HUES6 (cell line): ENCODE measurements around the gene CCDC34.

Source experiments
- H3K27ac ChIP-seq: 2 replicates; pipeline ENCODE4 v1.7.0; 2013; ENCODE audit warnings: low read depth, mild to moderate bottlenecking, low read length, inconsistent platforms
- H3K27me3 ChIP-seq: 2 replicates; pipeline ENCODE4 v1.6.1; 2013; ENCODE audit warnings: low read length; ENCODE audit not compliant: control insufficient read depth, insufficient read depth
- H3K36me3 ChIP-seq: 2 replicates; pipeline ENCODE4 v1.6.1; 2013; ENCODE audit warnings: low read length; ENCODE audit not compliant: control insufficient read depth, insufficient read depth
- H3K4me1 ChIP-seq: 2 replicates; pipeline ENCODE4 v1.6.1; 2013; ENCODE audit warnings: low read length; ENCODE audit not compliant: control insufficient read depth, insufficient read depth
- H3K4me3 ChIP-seq: 2 replicates; pipeline ENCODE4 v1.5.1; 2013; ENCODE audit warnings: low read depth, low read length
- H3K9ac ChIP-seq: one replicate; pipeline ENCODE4 v1.6.1; 2013; ENCODE audit warnings: mild to moderate bottlenecking, low read length
- H3K9me3 ChIP-seq: 2 replicates; pipeline ENCODE4 v1.6.1; 2013; ENCODE audit warnings: low read depth, low read length; ENCODE audit not compliant: control insufficient read depth, insufficient read depth

Gene CCDC34

DNA sequence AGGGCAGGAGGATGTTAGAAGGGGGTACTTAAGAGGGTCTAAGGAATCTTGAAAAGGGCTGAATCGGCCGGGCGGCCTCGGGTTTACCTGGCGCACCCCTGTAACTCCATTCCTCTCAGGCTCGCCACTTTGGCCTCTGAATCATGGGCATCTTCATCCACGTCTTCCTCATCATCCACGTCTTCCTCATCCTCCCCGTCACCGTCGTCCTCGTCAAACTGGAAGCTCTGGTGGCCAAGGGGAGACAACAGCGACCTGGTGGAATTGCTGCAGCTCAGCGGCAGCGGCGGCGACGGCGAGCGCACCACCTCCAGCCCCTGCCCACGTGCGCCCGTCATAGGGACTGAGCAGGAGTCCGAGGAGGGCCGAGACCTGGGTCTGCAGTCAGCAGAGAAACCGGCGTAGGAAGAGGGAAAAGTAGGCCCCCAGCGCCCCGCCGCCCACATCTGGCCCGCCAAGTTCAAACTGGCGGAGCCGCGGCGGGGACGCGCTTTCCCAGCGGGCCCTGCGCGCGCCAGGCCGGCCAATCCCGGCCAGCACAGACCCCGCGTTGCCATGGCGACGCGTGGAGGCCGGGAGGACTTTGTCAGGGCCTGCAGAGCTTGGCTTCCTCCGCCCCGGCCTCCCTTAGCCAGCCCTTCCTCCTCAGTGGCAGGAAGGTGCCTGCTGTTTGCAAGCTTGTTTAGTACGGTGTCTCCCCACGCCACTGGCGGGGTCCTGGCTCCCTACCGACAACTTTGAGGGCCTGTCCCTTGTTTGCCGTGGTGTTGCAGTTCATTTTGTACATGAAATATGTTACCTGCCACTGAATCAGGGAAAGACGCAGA, at the start of gene CCDC34:
Gene CCDC34, minus strand, starts transcription at position 467 of the 827 bp plus-strand sequence. Its CDS starts 21 bp downstream, at position 446.
- Histone ChIP-seq H3K36me3 (peaks cover 6% of the 10 kb centered on the region), H3K27me3 (no peaks in the 10 kb centered on the region), H3K27ac (0 out of 2 replicates have a peak within 1 kb of the TSS, but pooled peaks have one; percentile 33), H3K9me3 (no peaks in the 10 kb centered on the region), H3K4me3 (peak within 1 kb of the TSS; percentile 95), H3K4me1 (peaks cover 20% of the 10 kb centered on the region; the same call in 1 of the 2 replicates), H3K9ac (peak within 1 kb of the TSS; percentile 91)

DNA sequence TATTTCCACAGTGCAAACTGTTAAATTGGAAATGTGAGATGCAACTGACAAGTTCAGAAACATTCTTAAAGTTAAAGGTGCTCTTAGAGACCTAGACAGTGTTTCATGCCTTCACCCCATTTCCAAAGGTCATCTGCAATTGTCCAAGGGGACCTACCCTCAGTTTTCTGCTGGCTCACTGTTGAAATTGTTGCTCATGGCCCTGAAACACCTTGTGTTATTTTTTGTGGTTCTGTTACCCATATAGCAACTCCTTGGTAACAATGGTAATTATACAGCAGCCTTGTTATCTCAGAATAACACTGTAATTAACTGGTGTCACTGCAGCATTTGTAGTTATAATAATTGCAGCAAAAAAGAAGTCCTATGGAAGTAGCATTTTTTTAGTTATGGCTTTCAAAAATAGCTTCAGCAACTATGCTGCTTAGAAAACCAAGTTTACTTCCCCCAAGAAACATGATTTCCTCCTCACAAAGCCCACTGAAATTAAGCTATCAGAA, 49.2 kb upstream of the CCDC34 start:
- peaks cover 20% of the 10 kb centered on the region for H3K4me1 ChIP-seq
- no peak overlapping the region for H3K4me3 ChIP-seq
- H3K9me3 ChIP-seq, result no peaks in the 10 kb centered on the region
- no peak overlapping the region for H3K27ac ChIP-seq
- peaks cover 10% of the 10 kb centered on the region for H3K36me3 ChIP-seq
- H3K9ac ChIP-seq, result no peak overlapping the region
- no peaks in the 10 kb centered on the region for H3K27me3 ChIP-seq

DNA sequence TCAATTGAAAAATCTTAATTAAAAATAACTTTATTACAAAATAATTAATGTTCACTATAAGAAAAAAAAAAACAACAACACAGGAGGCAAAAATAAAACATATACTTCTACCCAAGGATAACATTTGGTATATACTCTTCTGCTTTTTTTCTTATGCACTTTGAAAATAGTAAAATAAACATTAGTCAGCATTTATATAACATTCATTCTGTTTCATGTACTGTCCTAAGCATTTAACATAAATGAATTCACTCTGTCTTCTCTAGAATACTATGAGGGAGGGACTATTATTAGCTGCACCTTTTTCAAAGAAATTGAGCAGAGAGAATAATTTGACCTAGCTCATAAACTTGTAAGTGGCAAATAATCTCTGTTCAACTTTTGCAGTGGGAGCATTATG, 48.3 kb upstream of the CCDC34 start:
- Histone ChIP-seq H3K9ac (no peak overlapping the region), H3K9me3 (no peaks in the 10 kb centered on the region), H3K27ac (no peak overlapping the region), H3K36me3 (peaks cover 10% of the 10 kb centered on the region), H3K4me3 (no peak overlapping the region), H3K4me1 (peaks cover 11% of the 10 kb centered on the region), H3K27me3 (no peaks in the 10 kb centered on the region)

GRCh38 chr11:27410272-27410671, 47.3 kb upstream of the CCDC34 start:
- peaks cover 10% of the 10 kb centered on the region for H3K36me3 ChIP-seq
- no peak overlapping the region for H3K27ac ChIP-seq
- no peak overlapping the region for H3K9ac ChIP-seq
- no peak overlapping the region for H3K4me3 ChIP-seq
- no peaks in the 10 kb centered on the region for H3K9me3 ChIP-seq
- peaks cover 4% of the 10 kb centered on the region; the same call in 1 of the 2 replicates for H3K4me1 ChIP-seq
- no peaks in the 10 kb centered on the region for H3K27me3 ChIP-seq

DNA sequence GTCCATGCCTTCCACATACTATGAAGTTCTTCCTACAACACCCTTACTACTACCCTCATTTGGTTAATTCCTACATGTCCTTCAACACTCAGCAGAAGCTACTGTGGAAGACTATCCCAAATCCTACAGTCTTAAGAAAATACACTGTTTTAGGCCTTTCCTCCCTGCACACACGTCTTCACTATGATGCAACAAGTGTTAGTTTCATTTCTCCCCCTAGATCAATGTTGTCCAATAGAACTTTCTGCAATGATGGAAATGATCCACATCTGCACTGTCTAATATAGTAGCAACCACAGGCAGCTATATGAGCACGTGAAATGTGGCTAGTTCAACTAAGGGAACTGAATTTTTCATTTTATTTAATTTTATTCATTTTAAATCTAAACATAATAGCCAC, 46.7 kb upstream of the CCDC34 start:
- Histone ChIP-seq H3K9ac (no peak overlapping the region), H3K27ac (no peak overlapping the region), H3K27me3 (no peaks in the 10 kb centered on the region), H3K36me3 (peaks cover 10% of the 10 kb centered on the region), H3K4me1 (peaks cover 4% of the 10 kb centered on the region; the same call in 1 of the 2 replicates), H3K4me3 (no peak overlapping the region), H3K9me3 (no peaks in the 10 kb centered on the region)

DNA sequence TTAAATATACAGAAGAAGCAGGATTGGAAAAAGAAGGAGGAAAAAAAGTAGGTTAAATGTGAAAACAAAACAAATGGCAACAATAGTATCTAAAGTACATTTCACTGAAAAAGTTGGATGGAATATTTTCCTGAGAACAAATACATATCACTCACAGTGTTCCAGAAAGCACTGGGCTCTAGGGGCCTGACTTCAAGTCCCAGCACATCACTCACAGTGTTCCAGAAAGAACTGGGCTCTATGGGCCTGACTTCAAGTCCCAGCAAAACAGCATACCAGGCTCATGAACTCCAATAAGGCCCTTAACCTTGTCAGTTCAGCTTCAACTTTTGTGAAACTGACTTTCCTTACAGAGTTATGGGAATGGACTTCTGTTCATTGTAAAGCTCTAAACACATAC, 46.0 kb upstream of the CCDC34 start:
- Histone ChIP-seq H3K9me3 (no peaks in the 10 kb centered on the region), H3K27me3 (no peaks in the 10 kb centered on the region), H3K36me3 (peaks cover 10% of the 10 kb centered on the region), H3K9ac (no peak overlapping the region), H3K4me1 (no peaks in the 10 kb centered on the region), H3K4me3 (no peak overlapping the region), H3K27ac (no peak overlapping the region)

- Histone ChIP-seq H3K4me3 (no peak overlapping the region), H3K36me3 (peaks cover 10% of the 10 kb centered on the region), H3K9ac (no peak overlapping the region), H3K27ac (no peak overlapping the region), H3K27me3 (no peaks in the 10 kb centered on the region), H3K4me1 (no peaks in the 10 kb centered on the region), H3K9me3 (no peaks in the 10 kb centered on the region)
Observed at GRCh38 chr11:27408246-27408800, 45.3 kb upstream of the CCDC34 start.

- Histone ChIP-seq H3K36me3 (peaks cover 5% of the 10 kb centered on the region), H3K9me3 (no peaks in the 10 kb centered on the region), H3K9ac (no peak overlapping the region), H3K27ac (no peak overlapping the region), H3K4me1 (no peaks in the 10 kb centered on the region), H3K4me3 (no peak overlapping the region), H3K27me3 (no peaks in the 10 kb centered on the region)
Observed at GRCh38 chr11:27406498-27407354, 43.7 kb upstream of the CCDC34 start.

DNA sequence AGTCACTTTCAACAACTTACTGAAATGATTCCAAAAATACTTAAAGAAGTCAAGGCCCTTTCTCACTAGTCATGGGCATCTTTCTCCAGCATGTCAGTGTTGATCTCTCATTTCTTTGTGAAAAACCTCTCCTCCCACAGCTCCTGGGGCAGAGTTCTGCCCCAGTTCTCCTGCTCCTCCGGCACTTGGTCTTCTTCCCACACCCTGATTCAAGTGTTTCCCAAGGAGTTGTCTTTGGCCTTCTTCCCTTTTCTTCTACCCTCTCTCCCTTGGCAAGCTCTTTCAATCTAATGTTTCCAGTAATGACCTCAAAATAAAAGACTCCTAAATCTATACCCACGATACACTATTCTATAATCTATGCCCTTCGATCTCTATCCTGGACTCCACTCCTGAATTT, 42.1 kb upstream of the CCDC34 start:
- H3K4me3 ChIP-seq, result no peak overlapping the region
- H3K4me1 ChIP-seq, result no peaks in the 10 kb centered on the region
- H3K27me3 ChIP-seq, result no peaks in the 10 kb centered on the region
- H3K36me3 ChIP-seq, result 0 out of 2 replicates have a peak, but pooled peaks cover 2% of the 10 kb centered on the region
- no peak overlapping the region for H3K9ac ChIP-seq
- no peaks in the 10 kb centered on the region for H3K9me3 ChIP-seq
- H3K27ac ChIP-seq, result no peak overlapping the region

- H3K36me3 ChIP-seq, result 0 out of 2 replicates have a peak, but pooled peaks cover 2% of the 10 kb centered on the region
- H3K9me3 ChIP-seq, result no peaks in the 10 kb centered on the region
- H3K27me3 ChIP-seq, result no peaks in the 10 kb centered on the region
- no peak overlapping the region for H3K27ac ChIP-seq
- H3K4me1 ChIP-seq, result no peaks in the 10 kb centered on the region
- no peak overlapping the region for H3K9ac ChIP-seq
- no peak overlapping the region for H3K4me3 ChIP-seq
Observed at GRCh38 chr11:27404427-27404826, 41.4 kb upstream of the CCDC34 start.
